NCI-H2029 treated with DMSO at 0.1 percent for 48 hours (cell line): ENCODE results near the gene SAG.
"Not testable (repeated sequence)": the region's sequence is repeated elsewhere in the genome, so short reads cannot be mapped to it uniquely, and the experiment has no call there.

Experiments used
- DNase-seq: peaks from one replicate; lab custom pipeline; 2025; lab: John Stamatoyannopoulos, UW

Gene SAG

DNA sequence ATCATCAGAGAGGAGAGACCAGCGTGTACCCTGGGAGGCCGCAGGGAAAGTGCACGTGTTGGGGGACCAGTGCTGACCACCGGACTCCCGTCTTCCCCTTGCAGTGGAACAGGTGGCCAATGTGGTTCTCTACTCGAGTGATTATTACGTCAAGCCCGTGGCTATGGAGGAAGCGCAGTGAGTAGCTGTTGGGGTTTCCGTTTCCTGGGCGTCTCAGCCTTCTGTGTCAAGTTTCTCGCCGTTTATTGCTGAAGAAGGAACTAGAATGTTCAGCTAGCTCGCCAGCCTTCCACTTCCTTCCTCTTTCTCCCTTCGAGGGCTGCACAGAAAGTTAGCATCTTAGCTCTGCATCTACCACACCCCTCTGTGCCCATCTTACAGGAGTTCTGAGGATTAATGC is 23.9 kb downstream of the SAG start:
- no peak for DNase-seq

DNA sequence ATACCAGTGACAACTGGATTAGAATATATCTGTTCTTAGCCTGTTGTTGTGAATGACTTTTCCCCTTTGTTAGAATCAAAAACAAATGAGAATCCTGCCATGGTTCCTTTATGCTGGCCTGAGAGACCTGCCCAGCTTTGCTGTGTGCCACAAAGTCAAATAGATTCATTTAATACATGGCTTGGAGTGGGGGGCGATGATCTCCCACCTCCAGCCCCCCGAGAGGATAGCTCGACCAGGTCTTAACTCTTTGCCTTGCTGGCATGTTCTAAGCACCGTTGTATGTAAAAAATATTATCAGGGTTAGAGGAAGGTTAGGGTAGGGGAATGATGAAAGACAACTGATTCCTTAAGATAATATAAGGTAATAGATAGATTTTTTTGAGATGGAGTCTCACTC is 24.5 kb downstream of the SAG start:
- no peak for DNase-seq

DNA sequence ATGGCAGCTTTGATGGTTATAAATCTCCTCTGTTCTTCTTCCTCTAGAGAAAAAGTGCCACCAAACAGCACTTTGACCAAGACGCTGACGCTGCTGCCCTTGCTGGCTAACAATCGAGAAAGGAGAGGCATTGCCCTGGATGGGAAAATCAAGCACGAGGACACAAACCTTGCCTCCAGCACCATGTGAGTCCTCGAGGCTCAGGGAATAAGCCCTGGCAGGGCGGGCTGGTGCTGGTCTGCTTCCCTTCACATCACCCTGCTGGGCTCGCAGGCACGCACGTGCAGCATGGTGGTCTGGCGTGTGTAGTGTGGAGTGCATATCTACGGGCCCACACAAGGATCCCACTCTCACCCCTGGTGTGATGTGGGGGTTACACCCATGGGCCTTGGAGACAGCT is 27.3 kb downstream of the SAG start:
- DNase-seq = no peak

DNA sequence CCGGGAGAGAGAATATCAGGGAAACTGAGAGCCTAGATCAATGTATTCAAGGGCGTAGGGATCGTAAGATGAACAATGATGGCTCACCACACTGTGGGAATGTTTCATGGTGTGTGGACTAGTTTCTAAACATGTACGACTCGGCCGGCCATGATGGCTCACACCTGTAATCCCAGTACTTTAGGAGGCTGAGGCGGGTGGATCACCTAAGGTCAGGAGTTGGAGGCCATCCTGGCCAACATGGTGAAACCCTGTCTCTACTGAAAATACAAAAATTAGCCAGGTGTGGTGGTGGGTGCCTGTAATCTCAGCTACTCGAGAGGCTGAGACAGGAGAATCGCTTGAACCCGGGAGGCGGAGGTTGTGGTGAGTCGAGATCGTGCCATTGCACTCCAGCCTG is 28.5 kb downstream of the SAG start:
- DNase-seq = not testable (repeated sequence)

DNA sequence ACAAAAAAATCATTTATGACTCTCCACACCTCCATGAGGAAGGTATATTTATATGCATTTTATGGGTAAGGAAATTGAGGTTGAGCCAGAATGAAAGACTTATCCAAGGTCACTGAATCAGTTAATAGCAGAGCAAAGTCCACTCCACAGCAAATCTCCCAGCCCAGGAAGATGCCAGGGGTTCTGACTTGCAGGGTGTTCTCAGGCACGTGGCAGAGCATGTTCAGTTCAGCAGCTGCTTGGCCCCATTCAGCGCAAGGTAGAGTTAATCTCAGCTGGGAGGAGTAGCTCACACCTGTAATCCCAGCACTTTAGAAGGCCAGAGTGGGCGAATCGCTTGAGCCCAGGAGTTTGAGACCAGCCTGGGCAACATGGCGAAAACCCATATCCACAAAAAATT is 28.9 kb downstream of the SAG start:
- DNase-seq = no peak

DNA sequence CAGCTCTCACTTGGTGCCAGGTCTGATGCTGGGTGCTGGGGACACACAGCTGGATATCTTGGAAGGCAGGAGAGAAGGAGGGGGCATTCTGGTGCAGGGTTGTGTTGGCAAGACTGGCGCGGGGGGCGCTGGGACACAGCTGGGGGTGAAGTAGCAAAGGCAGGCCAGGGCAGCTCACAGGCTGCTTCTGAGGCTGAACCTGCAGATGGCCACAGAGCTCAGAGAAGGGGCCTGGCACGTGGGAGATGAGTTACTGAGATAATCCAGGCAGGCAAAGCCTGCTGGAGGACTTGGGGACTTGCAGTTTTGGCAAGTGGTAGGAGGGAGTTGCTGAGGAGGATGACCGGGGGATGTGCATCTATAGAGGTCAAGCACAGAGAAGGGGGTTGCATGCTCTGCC is 30.4 kb downstream of the SAG start:
- DNase-seq = no peak

DNA sequence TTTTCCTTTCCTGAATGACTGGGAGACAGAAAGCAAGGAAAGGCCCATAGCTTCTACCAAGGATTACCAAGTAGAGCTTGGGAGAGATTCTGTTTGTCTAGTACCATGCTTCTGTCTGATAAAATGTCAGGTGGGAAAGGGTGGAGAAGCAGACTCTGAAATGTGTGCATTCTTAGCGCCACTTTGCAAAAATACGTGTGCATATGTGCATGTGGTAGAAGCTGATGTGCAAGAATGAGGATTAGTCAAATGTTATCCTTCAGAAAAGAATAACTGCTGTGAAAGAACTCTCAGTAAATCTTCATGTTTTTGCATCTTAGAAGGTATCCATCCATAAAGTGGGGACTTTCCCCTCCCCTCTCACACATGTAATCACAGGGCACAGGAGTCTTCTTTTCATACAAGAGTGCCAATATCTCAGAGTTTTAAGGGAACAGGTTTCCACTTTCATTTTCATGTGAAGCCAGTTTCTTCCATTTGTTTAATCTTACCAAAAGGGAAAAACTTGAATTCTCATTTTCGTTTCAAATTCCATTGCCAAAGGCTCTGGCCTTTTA is 31.3 kb downstream of the SAG start:
- DNase-seq = no peak

DNA sequence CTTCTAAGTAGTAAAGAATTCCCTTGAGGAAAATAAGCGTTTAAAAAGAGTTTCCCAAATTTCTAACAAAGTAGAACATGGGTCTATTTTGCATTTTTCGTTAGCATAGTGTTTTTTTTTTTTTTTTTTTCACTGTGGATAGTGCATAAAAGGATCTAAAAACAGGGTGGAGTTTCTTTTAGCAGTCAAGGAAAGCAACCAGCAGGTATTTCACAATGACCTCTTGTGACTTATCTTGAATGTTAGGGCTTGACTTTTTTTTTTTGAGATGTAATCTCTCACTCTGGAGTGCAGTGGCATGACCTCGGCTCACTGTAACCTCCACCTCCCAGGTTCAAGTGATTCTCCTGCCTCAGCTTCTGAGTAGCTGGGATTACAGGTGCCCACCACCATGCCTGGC is 31.8 kb downstream of the SAG start:
- DNase-seq = no peak

DNA sequence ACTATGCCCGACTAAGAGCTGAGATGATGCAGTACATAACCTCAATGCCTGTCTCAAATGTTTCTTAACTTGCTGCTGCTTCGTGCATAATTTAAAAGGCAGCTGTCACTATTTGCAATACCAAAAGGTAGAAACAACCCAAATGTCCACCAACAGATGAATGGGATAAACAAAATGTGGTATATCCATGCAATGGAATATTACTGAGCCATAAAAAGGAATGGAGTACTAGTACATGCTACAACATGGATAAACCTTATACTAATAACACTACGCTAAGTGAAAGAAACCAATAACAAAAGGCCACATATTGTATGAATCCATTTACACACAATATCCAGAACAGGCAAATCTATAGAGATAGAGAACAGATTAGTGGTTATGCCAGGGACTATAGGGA is 33.7 kb downstream of the SAG start:
- DNase-seq = no peak

DNA sequence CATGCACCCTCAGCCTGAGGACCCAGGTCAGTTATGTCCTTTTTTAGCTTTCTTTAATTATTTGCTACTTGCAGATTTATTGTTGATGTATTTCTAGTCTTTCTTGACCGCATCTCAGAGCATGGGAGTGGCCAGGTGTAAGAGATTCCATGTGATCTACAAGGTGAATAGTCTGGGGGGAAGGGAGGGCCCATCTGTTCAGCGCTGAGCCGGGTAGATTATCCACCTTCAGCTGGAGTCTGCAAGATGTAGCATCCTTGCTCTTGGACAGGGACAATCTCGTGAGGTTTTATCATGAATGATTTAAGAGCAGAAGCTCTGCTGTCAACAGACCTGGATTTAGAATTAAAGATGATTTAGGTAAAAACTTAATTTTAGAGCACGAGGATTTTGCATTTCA is 34.7 kb downstream of the SAG start:
- DNase-seq = no peak

DNA sequence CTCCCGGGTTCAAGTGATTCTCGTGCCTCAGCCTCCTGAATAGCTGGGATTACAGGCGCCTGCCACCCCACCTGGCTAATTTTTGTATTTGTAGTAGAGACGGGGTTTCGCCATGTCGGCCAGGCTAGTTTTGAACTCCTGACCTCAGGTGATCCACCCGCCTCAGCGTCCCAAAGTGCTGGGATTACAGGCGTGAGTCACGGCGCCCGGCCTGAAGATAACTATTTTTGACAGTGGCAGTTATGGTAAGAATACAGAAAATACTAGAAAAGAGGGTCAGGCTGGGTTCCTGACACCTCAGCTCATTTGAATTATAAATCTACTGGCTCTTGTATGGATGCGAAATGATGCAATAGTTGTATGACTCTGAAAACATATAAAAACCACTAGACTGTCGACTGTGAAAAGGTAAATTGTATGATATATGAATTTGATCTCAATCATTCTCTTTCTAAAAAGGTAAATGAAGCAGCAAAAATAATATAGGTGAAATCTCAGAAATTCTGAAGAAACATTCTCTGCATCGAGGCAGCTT is 35.6 kb downstream of the SAG start:
- no peak for DNase-seq

DNA sequence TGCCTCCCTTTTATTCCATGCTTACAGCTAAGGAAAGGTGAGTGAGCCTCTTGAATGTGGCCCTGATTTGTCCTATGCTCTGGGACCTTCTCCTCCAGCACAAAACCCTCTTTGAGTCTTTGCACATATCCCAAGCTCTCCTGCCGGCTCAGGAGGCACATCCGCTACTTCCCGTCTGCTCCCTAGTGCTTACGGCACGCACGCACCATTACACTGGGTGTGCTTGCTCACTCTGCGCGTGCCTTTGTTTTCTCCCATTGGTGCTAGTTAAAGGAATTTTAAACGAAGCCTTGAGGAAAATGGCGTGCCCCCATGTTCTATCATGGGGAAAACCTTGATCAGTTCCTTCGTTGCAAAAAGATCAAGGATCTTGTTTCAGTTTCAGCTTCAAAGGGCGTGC is 38.8 kb downstream of the SAG start:
- no peak for DNase-seq

DNA sequence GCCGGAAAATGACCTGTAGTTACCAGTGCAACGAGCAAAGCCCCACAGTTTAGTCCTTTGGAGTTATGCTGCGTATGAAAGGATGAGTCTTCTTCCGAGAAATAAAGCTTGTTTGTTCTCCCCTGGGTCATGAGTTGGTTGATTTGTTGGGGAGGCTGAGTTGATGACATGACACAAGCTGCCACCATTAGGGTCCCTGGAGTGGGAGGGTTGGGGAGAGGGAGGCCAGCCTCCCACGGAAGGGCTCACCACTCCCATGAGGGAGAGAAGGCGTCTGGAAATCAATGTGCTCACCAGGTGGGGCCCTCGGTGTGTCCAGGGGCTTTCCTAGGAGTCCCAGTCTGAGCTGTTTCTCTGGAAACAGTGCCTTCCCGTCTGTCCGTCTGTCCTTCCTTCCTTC is 39.3 kb downstream of the SAG start:
- no peak for DNase-seq

DNA sequence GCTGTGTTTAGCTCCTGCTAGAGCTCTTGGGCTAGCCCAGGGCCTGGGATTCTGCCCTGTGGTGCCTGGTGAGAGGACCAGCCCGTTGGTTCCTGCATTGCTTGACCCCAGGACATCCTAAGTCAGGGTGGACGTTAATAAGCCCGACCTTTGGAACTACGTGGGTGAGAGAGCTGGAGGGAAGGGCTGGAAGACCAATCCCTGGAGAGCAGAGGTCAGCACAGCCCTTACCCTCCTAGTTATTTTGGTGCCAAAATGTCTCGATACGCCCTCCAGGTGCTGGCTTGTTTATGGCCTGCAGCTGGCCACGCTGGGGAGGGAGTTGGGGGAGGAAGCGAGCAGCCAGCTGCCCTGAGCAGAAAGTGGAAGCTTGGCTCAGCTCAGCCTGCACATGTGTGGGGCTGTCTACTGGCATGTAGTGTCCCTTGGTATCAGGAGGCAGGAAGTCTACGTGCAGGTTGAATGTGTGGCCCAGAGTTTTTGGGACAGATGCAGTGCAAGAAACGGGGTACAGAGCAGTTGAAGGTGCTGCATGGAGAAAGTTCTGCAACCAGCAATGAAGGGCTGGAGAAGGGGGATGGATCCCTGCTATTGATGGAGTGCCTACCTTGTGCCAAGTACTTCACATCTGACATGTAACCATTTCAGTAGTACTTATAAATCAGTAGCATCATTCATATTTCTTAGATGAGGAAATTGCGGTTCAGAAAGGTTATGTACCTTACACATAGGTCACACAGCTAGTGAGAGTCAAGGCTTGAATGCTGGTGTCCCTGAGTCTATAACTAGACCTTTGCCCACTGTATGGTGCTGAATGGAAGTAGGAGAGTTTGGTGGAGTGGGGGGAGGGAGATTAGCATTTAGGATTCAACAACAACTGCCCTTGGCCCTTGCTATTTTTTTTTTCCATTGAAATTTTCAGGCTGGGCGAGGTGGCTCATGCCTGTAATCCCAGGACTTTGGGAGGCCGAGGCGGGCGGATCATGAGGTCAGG is 41.7 kb downstream of the SAG start:
- DNase-seq = no peak

DNA sequence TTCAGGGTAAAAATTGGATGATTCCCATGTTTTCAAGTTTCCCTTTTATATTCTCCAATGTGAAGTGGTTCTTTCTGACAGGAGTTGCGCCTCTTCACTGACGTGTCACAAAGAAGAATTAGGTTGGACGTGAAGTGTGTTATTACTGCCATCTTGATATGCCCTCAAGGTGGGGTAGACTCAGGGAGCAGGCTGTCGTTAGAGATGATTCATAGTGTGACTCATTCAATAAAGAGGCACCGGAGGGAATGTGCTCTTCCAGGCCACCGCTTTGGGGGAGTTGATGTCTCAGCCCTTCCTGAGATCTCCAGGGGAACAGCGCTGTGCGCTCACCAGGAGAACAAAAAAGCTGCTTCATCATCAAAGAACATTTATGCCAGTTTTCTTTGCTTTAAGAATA is 43.1 kb downstream of the SAG start:
- no peak for DNase-seq

DNA sequence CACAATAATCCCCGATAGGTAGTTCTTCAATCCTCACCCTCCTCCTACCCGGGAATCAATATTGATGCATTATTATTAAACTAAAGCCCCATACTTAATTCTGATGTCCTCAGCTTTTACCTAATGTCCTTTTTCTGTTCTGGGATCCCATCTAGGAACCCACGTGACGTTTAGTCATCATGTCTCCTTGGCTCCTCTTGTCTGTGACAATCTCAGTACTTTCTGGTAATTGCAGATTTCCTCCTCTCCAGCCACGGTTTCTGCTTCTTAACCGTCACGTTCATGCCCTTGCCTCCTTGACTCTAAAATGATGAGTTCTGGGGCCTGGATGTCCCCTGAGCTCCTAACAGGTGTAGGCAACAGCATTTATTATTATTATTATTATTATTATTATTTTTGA is 43.8 kb downstream of the SAG start:
- no peak for DNase-seq

DNA sequence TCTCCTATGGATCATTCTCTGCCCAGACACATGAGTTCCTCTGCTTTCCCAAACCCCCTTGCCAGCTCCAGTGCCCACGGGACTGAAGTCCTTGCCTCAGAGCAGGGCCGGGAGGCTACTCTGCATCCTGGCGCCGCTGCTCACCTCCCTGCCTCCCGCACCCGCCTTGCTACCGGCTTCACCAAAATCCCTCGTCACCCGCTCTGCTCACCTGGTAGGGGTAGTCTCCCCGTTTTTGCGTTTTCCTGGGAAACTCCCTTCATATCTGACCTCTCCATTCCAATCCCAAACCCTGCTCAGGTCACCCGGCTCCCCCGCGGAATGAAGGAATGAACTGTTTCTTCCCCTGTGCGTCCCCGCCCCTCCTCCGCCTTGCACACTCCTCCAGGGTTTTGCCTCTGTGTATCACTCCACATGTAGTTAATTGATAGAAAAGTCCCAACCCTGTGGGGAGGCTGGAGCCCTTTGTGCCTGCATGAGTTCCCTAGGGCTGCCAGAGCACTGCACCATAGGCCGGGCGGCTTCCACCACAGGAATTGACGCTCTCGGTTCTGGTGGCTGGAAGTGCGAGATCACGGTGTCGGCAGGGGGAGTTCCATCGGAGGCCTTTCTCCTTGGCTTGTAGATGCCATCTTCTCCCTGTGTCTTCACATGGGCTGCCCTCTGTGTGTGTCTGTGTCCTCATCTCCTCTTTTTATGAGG is 44.7 kb downstream of the SAG start:
- DNase-seq = no peak

DNA sequence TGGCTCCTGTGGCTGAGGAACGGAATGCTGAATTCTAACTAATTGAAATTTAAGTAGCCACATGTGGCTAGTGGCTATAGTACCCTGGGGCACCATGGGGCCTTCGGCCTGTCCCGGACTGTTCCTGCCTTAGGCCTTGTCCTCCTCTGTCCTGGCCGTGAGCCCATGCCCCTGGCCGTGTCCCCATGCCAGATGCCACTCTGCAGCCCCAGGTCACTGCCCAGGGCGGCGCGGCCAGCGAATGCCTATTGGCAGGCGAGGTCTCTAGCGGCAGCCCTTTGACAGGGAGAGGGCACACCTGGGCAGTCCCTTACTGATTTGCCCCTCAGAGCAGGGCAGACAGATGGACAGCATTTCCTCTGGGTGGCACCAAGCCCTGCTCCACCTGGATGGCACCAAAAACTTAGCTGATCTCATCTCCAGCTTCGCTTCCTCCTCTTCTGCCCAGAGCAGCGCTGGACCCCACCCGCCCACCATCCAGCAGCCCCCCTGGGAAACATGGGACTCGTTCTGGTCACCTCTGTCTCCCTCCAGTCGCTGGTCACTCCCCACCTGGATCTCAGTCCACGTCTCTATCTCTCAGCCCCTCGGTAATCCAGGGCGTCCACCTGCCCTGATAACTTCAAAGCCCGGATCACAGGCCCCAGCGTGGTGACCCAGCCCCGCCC is 45.6 kb downstream of the SAG start:
- no peak for DNase-seq

DNA sequence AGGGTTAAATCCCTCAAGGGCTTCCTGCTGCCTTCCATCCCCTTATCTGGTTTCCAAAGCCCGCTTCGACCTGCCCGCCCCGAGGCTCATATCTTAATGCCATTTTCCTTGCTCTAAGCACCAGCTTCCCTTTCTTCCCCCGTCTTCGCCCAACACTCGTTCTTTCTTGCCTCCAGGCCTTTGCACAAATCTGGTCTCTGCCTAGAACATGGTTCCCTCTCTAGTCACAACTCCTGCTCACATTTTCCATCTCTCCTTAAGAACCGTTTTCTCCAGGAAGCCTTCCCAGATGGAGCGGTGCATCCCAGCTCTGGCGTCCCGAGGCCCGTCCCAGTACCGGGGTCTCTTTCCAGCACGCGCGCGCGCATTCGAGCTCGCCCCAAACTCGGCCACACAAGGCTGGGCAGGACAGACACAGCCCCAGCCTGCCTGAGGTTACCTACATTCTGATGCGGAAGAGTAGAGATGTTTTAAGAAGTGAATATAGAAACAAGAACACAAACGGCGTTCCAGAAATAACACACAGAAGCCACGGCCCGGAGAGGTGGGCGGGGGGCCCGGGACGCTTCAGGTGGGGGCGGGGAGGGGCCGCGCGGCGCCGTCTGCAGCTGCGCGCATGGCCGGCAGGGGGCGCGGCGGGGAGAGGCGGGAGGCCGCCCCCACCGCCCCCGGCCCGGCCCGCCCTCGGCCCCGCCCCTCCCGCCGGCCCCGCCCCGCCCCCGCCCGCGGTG is 46.3 kb downstream of the SAG start, which contains the start of gene DGKD:
TSS of gene DGKD (plus strand) at position 726 of the 731 bp plus-strand sequence. CDS start 25 bp downstream, outside the sequence.
- DNase-seq = no peak

DNA sequence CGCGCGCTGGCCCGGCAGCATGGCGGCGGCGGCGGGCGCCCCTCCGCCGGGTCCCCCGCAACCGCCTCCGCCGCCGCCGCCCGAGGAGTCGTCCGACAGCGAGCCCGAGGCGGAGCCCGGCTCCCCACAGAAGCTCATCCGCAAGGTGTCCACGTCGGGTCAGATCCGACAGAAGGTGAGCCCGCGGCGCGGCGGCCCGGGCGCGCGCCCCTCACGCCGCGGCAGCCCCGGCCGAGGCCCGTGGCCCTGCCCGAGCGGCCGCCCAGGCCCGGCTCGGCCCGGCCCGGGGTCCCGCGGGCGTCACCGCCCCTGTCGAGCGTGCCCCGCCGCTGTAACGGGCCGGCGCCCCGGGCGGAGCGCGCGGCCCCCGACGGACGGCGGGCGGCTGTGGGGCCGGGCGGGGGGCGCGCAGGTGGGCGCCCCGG is 46.9 kb downstream of the SAG start:
- no peak for DNase-seq

DNA sequence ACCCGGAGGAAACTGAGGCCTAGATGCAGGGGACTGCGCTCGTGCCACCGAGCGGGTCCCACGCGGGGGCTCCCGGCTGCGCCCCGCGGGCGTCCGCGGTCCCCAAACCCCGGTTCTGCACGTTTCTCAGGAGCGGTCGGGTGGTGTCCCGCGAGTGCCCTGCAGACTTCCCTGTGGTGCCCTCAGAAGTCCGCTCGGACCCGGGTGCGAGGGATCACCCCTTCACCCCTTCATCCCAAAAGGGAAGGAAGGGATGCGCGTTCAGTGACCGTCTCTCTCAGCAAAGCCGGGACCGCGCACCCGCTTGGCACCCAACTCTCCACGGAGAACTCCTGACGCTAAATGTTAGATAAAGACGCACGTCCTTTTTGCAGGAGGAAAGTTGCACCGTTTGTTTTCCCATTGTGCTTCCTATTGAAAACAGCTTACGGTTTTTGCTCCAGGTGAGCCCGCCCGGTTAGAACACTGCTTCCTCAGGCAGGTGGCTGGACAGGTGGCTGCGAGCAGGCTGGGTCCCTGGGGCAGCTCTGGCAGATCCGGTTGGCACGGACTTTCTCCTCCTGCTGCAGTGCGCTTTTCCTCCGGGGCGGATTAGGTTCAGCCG is 47.5 kb downstream of the SAG start:
- no peak for DNase-seq
